IMR-90 (cell line): Measurements from ENCODE around the gene C10orf90.

ENCODE experiments used
- BHLHE40 ChIP-seq: fragments of 150-350 bp; IDR thresholded peaks from 2 replicates; pipeline ENCODE4 v1.6.1; 2016; ENCODE audit warnings: mild to moderate bottlenecking, low read depth, low read length
- CTCF ChIP-seq: conservative IDR thresholded peaks from 2 replicates; pipeline ENCODE4 v1.5.1; 2012; ENCODE audit warnings: mild to moderate bottlenecking, low read depth, low read length, improper control_type of control experiment
- FOS ChIP-seq: fragments of 150-350 bp; IDR thresholded peaks from 2 replicates; pipeline ENCODE4 v1.6.1; 2016; ENCODE audit warnings: low read depth, low read length
- MAFK ChIP-seq: IDR thresholded peaks from 2 replicates; pipeline ENCODE4 v1.6.1; 2012; ENCODE audit warnings: low read depth, low read length, improper control_type of control experiment
- MXI1 ChIP-seq: IDR thresholded peaks from 2 replicates; pipeline ENCODE4 v1.6.1; 2012; ENCODE audit warnings: low read depth, mild to moderate bottlenecking, low read length, moderate library complexity, borderline replicate concordance
- POLR2A ChIP-seq: IDR thresholded peaks from 2 replicates; pipeline ENCODE4 v1.6.1; 2012; ENCODE audit warnings: mild to moderate bottlenecking, low read depth, low read length
- RCOR1 ChIP-seq: IDR thresholded peaks from 2 replicates; pipeline ENCODE4 v1.6.1; 2012; ENCODE audit warnings: mild to moderate bottlenecking, low read length, improper control_type of control experiment; ENCODE audit not compliant: insufficient replicate concordance
- RFX5 ChIP-seq: IDR thresholded peaks from 2 replicates; pipeline ENCODE4 v1.8.0; 2012; ENCODE audit warnings: low read depth, mild to moderate bottlenecking, low read length, moderate library complexity
- USF2 ChIP-seq: fragments of 150-350 bp; IDR thresholded peaks from 2 replicates; pipeline ENCODE4 v1.6.1; 2017; ENCODE audit warnings: mild to moderate bottlenecking, antibody characterized with exemption, low read length, low read depth

GRCh38 chr10:126583552-126584200 lies 86.8 kb downstream of the C10orf90 start:
- no peak for TF ChIP-seq CTCF
- no peak for TF ChIP-seq POLR2A
- TF ChIP-seq RCOR1 = no peak
- TF ChIP-seq MXI1 = no peak
- no peak for TF ChIP-seq FOS
- TF ChIP-seq USF2 = no peak
- TF ChIP-seq MAFK = no peak
- TF ChIP-seq BHLHE40 = no peak
- no peak for TF ChIP-seq RFX5
